Measurements from ENCODE around the gene SPATA2.

SPATA2 gene

DNA sequence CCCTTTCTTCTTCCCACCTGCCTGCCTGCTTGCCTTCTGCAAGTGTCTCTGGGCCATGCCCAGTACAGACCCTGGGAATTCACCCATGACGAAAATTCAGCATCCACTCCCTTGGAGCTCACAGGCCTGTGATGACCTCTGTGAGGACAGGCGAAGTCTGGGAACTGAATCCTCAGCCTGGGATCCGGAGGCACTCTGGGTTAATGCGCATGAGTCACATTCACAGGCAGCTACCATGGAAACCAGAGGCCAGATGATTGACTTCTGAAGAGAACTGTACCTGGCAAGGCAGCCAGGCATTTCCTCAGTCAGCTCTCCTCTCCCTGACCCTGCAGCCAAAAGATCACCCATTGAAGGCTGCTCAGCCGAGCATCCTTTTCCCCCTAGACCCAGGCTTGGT, 61.7 kb downstream of the SPATA2 start:
- DNase-seq: peak; percentile 7

Measured in NCI-H82 (cell line).